HG03175 (cell line): ENCODE results near the gene LCLAT1.
"Not testable (repeated sequence)": the region's sequence is repeated elsewhere in the genome, so short reads cannot be mapped to it uniquely, and the experiment has no call there.

Source experiments
- ATAC-seq: cut with Tn5 transposase; IDR thresholded peaks from one replicate; pipeline ENCODE4 v1.9.1; 2021; ENCODE audit warnings: mild to moderate bottlenecking, moderate library complexity; ENCODE audit not compliant: unreplicated experiment

The LCLAT1 gene

DNA sequence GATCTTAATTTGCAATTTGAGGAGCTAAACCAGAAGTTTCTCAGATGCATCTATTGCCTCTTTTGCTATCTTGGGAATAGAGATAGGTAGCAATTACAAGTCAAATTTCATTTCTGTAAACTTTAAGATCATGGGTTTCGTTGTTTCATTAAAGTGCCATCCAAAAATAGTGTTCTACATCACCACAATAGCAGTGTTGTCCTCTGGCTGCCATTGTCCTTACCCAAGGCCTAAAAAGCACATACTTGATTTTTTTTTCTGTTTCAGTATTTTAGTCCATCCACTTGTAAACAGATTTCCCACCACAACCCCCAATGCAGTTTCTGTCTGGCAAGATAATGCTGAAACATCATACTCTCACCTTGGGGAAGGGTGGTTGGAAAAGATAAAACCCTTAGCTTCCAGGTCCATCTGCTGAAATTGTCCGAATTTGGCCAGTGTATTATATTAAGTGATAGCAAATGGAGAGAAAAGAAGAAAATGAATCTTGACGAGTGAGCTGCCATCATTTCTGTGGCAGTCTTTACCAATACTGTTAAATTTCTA lies 136.2 kb downstream of the LCLAT1 start:
- no peak for ATAC-seq

DNA sequence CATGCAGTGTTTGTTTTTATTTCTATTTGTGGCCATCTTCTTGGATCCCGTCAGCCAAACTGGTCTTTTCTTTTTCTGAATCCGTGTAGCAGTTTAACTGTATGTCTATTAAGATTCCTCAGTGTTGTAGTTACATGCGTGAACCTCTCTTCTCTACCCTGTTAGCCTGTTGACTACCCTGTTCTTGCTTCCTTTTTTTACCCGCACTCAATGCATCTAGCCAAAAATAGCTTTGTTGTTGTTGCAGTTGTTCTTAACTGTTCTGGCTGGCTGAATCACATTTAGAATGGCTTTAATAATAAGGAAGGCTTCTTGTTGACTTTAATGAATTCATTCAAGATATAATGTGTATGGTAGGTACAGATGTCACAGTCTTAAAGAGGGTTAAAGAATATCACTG lies 137.1 kb downstream of the LCLAT1 start:
- peak; percentile 51 for ATAC-seq

DNA sequence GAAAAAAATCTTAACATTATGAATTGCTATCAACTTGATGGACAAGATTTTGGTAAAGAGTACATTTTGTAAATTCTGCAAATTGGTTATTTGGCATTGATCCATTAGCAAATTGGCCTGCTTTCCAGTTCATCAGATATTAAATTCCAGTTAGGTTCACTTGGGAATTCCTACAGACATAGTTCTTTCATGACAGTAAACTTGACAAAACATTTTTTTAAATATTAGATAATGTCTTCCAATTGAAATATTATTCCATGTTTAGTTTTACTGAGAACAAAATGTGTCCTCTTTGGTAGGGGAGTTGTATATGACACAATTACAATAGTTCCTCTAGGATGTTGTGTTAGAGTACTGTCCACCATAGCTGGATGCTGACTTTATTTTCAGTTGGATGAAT lies 141.9 kb downstream of the LCLAT1 start:
- no peak for ATAC-seq

DNA sequence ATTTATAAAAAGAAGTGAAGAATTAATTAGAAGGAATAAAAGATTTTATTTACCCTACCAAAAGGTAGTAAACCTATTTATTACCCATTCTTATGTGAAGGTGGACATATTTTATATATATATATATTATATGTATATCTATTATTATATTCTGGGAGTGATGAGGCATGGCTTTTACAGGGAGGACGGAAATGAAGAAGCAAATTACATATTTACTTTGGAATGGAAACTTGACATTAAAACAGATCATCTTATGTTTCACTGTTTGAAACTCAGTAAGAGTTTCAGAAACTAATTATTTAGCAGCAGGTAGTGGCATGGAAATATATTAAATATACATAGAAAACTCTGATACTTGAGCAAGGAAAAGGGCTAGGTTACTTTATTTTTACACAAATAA lies 143.4 kb downstream of the LCLAT1 start:
- no peak for ATAC-seq

DNA sequence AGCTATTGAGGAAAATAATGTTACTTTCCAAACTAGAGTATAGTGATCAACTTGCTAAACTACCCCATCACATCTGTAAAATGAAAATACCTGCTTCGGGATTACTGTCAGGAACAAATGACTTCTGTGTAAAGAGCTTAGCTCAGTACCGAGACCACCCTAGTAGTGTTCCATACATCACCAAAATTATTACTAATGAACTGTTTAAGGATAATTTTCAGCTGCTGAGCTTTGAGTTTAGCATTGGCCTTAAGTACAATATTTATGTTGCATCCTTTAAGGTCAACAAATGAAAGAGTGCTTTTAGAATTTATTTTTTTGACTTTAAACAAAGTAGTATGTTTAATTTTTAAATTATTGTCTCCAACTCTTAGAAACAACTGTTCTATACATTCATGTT lies 144.1 kb downstream of the LCLAT1 start:
- no peak for ATAC-seq

DNA sequence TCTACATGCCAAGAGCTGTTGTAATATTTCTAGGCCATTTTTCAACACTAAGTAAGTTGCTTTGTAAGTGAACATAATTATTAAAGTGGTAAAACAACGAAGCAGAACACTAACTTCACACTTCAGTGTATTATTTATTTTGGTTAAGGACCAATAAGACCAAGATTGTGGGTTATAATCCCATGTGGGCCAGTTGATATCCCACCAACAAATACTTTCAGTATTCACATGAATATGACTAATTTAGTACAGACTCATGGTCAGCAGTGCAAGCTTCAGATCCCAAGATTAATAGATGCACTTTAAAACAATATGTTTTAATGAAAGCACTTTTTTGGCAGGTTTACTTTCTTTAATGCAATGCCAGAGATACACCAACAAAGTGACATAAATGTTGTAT lies 154.3 kb downstream of the LCLAT1 start:
- ATAC-seq = no peak

DNA sequence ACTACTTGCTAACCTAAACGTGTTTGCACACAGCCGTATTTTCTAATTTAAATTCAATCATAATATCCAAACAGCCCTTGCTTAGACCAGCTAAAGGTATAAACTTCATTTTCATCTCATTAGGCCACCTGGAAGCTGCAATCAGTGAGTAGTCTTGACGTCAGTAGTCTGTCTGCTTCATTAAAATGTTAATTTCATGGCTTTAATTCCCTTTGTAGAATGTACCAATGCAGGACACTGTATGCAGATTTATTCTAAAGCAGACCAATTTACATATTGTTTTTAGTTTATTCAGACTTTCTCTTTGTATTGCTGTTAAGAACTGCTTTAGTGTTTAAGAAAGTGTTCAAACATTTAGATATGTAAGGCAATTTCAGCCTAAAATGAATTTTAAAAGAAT lies 158.2 kb downstream of the LCLAT1 start:
- ATAC-seq = no peak

DNA sequence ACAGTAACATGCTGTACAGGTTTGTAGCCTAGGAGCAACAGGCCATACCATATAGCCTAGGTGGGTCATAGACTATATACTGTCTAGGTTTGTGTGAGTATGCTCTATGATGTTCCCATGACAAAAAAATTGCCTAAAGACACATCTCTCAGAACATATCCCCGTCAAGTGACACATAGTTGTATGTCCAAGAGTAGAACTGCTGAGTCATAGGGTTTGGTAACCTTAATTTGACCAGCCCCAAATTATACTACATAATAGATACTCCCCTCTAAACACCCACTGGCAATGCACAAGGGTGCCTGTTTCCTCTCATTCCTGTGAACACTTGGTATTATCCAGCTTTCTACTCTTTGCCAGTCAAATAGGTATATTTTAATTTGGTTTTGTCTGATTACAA lies 161.6 kb downstream of the LCLAT1 start:
- no peak for ATAC-seq

DNA sequence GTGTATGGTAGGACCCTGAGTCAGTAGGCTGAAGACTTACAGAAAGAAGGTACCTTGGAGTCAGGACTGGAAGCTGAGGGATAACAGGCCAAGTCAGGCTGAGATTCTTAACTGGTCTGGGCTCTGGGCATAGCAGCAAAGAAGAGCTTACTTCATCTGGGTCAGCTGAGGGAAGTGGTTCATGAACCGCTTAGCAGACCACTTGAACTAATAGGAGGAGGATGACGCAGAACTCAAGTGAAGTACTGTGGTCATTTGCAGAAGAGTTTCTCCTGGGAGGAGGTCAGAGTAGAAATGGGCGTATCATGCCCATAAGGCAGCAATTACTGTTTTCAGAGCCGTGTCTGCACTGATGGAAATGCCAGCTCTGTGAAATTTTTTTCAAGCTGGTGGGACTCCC lies 164.5 kb downstream of the LCLAT1 start:
- peak; percentile 42 for ATAC-seq

DNA sequence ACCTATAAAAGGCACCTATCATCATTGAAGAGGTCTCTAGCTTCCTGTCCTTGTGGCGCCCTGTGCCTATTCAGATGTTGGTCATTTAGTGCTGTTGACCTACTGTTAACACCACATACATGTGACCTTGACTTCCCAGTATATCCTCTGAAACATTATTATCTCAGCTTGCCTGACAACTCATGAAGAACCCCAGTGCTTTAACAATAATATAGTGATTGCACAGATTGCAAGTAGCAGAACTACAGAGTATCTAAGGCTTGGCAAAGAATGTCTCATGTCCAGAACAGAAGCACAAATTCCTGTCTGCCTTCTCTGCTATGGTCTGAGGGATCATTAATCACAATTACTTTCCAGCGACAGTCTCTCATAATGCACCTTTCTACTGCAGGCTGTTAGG lies 165.3 kb downstream of the LCLAT1 start:
- ATAC-seq = no peak

DNA sequence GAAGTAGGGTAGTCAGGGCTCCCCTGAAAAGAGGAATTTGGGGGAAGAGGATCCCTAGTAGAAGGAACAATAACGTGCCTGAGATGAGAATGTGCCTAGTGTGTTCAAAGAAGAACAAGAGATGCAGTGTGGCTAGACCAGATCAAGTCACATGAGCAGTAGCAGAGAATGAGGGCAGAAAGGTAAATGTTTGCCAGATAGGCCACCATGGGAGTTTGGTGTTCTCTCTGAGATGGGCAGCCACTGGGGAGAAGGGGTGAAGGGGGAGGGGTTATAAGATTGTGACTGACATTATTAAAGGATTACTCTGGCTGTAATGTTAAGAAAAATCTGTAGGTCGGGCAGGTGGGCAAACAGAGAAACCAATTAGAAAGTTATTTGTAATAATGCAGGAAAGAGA lies 166.0 kb downstream of the LCLAT1 start:
- no peak for ATAC-seq

DNA sequence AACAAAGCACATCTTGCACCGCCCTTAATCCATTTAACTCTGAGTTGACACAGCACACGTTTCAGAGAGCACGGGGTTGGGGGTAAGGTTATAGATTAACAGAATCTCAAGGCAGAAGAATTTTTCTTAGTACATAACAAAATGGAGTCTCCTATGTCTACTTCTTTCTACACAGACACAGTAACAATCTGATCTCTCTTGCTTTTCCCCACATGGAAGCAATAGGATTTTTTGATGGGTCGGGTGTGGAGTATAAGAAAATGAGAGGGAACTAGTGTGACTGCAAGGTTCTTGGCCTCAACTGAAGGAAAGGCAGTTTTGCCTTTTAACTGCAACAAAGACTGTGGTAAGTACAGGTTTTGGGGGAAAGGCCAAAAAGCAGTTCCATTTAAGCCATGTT lies 167.2 kb downstream of the LCLAT1 start:
- not testable (repeated sequence) for ATAC-seq

DNA sequence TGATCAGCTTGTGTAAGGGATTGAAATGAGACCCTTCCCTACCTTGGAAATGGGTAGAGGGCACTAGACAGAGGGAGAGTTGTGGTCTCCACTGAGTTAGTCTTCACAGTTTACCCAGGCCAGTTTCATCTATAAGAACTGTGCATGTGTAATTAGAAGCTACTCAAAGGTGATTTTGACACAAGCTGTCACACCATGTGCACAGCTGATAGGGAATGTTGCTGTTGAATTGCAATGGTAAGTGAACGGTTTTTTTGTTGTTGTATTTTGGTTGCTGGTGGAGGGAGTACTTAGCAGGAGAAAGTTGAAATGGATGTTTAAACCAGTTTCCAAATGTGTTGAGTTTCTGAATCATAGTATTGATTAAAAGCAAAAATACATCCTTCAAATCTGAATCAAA lies 168.9 kb downstream of the LCLAT1 start:
- ATAC-seq = no peak

DNA sequence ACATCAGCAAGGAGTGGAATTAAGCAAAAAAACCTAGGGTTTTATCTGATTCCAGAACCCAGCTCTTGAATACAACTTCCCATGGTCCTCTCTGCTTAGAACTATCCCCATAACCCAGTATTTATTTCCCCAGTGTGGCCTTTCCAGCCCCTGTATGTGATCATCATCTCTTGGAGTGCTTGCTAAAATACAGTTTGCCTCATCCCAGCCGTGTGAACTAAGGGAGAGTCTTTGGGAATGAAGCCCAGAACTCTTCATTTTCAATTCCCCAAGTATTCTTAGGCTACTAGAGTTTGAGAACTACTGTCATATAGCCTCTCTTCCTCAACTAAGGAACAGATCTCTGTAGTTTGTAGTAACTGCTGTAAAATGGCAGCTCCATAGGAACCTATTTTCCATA lies 173.1 kb downstream of the LCLAT1 start:
- ATAC-seq = no peak

DNA sequence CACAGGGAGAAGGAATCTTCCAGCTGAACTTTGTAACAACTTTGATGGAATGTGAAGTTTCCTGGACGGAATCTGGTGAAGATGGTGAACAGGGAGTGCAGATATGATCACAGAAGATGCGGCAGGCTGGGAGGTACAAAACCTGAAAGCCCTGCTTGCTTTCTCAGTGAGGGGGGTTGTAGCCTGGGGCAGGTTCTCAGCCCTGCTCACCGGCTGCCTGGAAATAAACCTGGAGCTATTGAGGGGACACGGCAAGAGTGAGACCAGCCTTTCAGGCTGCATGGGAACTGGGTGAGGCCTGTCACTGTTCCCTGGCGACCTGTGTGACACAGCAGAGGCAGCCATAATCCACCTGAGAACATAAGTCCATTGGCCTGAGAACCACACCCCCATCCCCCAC lies 174.8 kb downstream of the LCLAT1 start:
- no peak for ATAC-seq

DNA sequence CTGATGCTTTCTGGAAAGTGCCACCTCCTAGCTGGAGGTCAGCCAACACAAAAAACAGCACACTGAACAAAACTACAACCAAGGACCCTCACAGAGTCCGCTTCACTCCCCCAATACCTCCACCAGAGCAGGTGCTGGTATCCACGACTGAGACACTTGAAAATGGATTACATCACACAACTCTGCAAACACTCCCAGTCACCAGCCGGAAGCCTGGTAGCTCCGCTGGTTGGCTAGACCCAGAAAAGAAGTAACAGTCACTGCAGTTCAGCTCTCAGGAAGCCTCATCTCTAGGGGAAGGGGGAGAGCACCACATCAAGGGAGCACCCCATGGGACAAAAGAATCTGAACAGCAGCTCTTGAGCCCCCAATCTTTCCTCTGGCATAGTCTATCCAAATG lies 175.4 kb downstream of the LCLAT1 start:
- ATAC-seq = no peak

DNA sequence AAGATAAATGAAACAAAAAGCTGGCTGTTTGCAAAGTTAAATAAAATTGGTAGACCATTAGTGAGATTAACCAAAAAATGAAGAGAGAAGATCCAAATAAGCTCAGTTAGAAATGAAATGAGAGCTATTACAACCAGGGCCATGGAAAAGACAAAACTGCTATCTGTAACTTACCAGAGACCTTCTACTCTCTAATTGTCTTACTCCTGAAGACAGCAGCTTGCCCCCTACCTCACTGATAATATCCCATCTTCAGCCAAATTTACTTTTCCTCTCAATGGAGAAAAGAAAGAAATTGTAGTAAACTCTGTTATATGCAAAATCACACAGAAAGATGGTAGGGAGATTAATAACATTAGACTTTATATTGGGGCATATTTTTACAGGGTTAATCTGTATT lies 178.2 kb downstream of the LCLAT1 start:
- no peak for ATAC-seq

DNA sequence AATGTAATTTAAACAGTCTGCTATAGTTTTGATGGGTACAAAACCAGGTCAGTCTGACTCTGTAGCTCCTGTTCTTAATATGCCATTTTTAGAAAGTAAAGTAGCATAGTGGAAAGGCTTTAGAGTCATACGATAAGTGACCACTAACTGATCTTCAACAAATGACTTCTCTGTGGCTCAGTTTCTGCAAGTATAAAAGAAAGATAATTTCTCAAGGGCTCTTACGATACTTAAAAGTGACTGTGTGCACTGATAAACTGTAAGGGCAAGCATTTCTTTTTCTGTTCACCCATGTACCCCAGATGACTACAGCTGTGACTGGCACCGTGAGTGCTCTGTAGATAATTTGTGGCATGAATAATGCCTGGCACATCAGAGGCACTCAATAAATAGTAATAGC lies 178.7 kb downstream of the LCLAT1 start:
- no peak for ATAC-seq

DNA sequence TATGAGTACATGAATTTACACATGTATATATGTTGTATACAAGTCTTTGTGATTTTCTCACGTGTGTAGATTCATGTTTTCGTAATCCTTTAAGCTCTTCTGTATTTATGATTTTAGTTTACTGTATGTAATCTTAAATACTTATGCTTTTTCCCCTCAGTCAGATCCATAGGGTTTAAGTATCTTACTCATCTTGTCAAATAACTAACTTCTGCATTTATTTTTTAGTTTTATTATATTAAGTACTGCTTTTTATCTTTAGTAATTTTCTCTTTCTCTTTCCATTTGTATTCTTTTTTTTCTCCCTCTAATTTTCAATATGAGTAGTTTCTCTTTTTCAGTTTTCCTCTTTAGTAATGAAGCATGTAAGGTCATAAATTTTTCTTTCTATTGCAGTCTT lies 179.4 kb downstream of the LCLAT1 start:
- no peak for ATAC-seq

DNA sequence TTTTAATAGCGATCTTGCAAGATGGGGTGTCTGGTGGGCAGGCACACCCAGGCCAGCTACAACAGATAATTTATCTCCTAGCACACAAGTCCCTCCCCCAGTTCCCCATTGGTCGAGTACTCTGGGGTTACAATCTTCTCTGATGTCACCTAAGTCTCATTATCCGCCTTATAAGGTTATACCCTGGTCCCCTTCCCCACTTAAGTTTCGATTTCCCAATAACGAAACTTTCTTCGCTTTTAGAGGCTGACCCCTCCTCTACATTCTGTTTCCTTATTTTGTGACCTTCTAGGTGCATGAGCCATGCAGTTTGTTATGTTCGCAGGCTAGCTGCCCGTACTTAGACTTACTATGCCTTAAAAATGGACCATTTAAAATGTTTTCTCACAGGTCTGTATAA lies 180.1 kb downstream of the LCLAT1 start:
- ATAC-seq = peak; percentile 90

DNA sequence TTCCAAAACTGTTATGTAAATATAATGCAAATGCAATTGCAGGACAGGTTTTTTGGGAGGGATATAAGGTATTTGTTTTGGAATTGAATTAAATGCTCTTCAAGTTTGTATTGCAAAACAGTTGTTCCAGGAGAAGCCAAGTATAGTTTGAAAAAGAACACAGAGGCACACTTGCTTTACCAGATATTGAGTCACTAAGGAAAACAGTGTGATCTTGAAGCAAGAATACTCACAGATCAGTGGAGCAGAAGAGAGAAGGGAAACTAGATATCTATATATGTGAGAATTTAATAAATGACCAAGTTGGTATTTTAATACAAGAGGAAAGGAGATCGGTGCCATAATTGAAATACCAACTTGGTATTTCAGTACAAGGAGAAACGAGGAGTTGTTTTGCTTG lies 181.3 kb downstream of the LCLAT1 start:
- no peak for ATAC-seq

DNA sequence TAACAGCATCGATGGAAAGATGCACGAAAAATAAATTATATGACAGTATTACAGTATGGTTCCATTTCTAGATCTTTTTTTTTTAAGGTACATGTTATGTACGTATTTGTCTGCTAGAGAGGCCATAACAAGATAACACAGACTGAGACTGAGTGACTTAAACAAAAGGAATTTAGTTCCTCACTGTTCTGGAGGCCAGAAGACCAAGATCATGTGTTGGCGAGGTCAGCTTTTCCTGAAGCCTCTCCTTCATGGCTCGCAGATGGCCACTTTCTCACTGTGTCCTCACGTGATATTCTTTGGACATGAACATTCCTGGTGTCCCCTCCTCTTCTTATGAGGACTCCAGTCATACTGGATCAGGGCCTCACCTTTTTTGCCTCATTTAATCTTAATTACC lies 182.8 kb downstream of the LCLAT1 start:
- ATAC-seq = no peak

DNA sequence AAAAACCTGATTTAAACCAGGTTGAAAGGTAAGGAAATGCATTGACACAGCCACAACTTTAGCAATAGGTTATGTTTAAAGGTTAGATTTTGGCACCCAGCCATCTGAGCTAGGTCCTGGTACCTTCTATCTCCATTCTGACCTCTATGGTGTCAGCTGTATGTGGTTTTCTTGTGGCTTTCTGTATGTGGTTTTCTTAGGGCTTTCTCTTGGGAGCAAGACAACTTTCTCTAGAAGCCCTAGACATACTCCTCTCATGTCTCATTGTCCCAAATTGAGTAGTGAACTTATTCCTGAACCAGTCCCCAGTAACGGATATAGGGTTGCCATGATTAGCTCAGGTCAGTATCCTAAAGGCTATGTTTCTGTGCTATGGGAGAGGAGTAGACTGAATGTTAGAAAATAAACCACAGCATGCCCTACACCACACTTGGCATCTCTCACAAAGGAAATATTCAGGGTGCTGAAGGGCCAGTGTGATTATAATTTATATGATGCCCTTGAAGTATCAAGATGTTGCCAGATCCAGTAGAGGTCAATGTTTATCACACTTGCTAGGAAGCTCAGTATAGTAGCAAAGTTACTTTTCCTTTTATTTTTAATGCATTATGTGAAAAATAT lies 184.1 kb downstream of the LCLAT1 start:
- ATAC-seq = peak; percentile 51
